HepG2 (cell line): Measurements from ENCODE around the gene MED23. TPM values are rescaled to one million over a fixed set of nuclear protein-coding genes. Genes with fewer than 3 reads are reported as not detected.

ENCODE experiments used
- DNMT3B ChIP-seq: conservative IDR thresholded peaks from 2 replicates; pipeline ENCODE4 v1.6.1; 2016; ENCODE audit warnings: missing biosample characterization, control low read depth
- ELF4 ChIP-seq: sonication (generic); formaldehyde crosslinking; IDR thresholded peaks from 2 replicates; pipeline ENCODE4 v1.5.0; 2020; ENCODE audit warnings: missing genetic modification reagents, mild to moderate bottlenecking, moderate library complexity, borderline replicate concordance
- FOXO1 ChIP-seq: sonication (generic); formaldehyde crosslinking; IDR thresholded peaks from 2 replicates; pipeline ENCODE4 v1.4.0; 2020; ENCODE audit warnings: missing genetic modification reagents
- HES4 ChIP-seq: sonication (generic); formaldehyde crosslinking; IDR thresholded peaks from 2 replicates; pipeline ENCODE4 v1.9.0; 2021; ENCODE audit warnings: mild to moderate bottlenecking, missing genetic modification reagents, borderline replicate concordance
- KLF12 ChIP-seq: sonication (generic); formaldehyde crosslinking; IDR thresholded peaks from 2 replicates; pipeline ENCODE4 v1.4.0; 2020; ENCODE audit warnings: missing genetic modification reagents, borderline replicate concordance
- MED13 ChIP-seq: sonication (generic); formaldehyde crosslinking; IDR thresholded peaks from 2 replicates; pipeline ENCODE4 v1.5.0; 2020; ENCODE audit warnings: missing genetic modification reagents
- NONO ChIP-seq, 2 experiments: fragments of 450-650 bp in 1 of 2; sonication (generic) in 1 of 2; formaldehyde crosslinking in 1 of 2; IDR thresholded peaks in 1 of 2; conservative IDR thresholded peaks in 1 of 2; 2 replicates each; pipeline versions ENCODE4 v1.6.1 to v1.8.0; 2017 to 2022; ENCODE audit warnings: mild to moderate bottlenecking in 1 of 2, missing genetic modification reagents in 1 of 2, moderate library complexity in 1 of 2
- NRL ChIP-seq: sonication (generic); formaldehyde crosslinking; IDR thresholded peaks from 2 replicates; pipeline ENCODE4 v1.5.0; 2020; ENCODE audit warnings: missing genetic modification reagents, mild to moderate bottlenecking, moderate library complexity, borderline replicate concordance
- RAD51 ChIP-seq: fragments of 450-650 bp; IDR thresholded peaks from 2 replicates; pipeline ENCODE4 v1.6.1; 2016; ENCODE audit warnings: borderline replicate concordance
- RORA ChIP-seq: sonication (generic); formaldehyde crosslinking; IDR thresholded peaks from 2 replicates; pipeline ENCODE4 v1.5.0; 2020; ENCODE audit warnings: mild to moderate bottlenecking, missing genetic modification reagents, moderate library complexity
- SALL1 ChIP-seq: sonication (generic); formaldehyde crosslinking; IDR thresholded peaks from 2 replicates; pipeline ENCODE4 v1.8.0; 2022; ENCODE audit warnings: mild to moderate bottlenecking, missing genetic modification reagents
- ZEB1 ChIP-seq: IDR thresholded peaks from 2 replicates; pipeline ENCODE4 v1.6.1; 2012; ENCODE audit warnings: mild to moderate bottlenecking, low read depth, inconsistent platforms; ENCODE audit not compliant: insufficient replicate concordance
- ZMYM2 ChIP-seq: sonication (generic); formaldehyde crosslinking; IDR thresholded peaks from 2 replicates; pipeline ENCODE4 v1.8.0; 2022; ENCODE audit warnings: mild to moderate bottlenecking, missing genetic modification reagents
- ZNF101 ChIP-seq: sonication (generic); formaldehyde crosslinking; IDR thresholded peaks from 2 replicates; pipeline ENCODE4 v1.4.0; 2020; ENCODE audit warnings: mild to moderate bottlenecking, low read depth, missing genetic modification reagents, borderline replicate concordance
- ZNF468 ChIP-seq: sonication (generic); formaldehyde crosslinking; IDR thresholded peaks from 2 replicates; pipeline ENCODE4 v1.8.0; 2022; ENCODE audit warnings: mild to moderate bottlenecking, moderate library complexity, missing genetic modification reagents
- ZNF567 ChIP-seq: sonication (generic); formaldehyde crosslinking; IDR thresholded peaks from 2 replicates; pipeline ENCODE4 v1.8.1; 2023; ENCODE audit warnings: mild to moderate bottlenecking, missing genetic modification reagents, borderline replicate concordance
- ZNF788 ChIP-seq: sonication (generic); formaldehyde crosslinking; IDR thresholded peaks from 2 replicates; pipeline ENCODE4 v1.5.0; 2020; ENCODE audit warnings: mild to moderate bottlenecking, missing genetic modification reagents, borderline replicate concordance
- ZSCAN22 ChIP-seq: sonication (generic); formaldehyde crosslinking; IDR thresholded peaks from 2 replicates; pipeline ENCODE4 v1.4.0; 2020; ENCODE audit warnings: mild to moderate bottlenecking, missing genetic modification reagents
- ZSCAN29 ChIP-seq: sonication (generic); formaldehyde crosslinking; conservative IDR thresholded peaks from 2 replicates; pipeline ENCODE4 v1.4.0; 2020; ENCODE audit warnings: mild to moderate bottlenecking, missing genetic modification reagents
- ZSCAN31 ChIP-seq: sonication (generic); formaldehyde crosslinking; IDR thresholded peaks from 2 replicates; pipeline ENCODE4 v1.5.0; 2020; ENCODE audit warnings: low read depth, mild to moderate bottlenecking, missing genetic modification reagents
- polyA plus RNA-seq, 8 experiments: library from polyadenylated mRNA; depleted of rRNA in 3 of 8; stranded (reverse) in 7 of 8; unstranded in 1 of 8; fragments of >200 nt; fragmentation: Illumina TruSeq in 4 of 8; extraction: Trizol in 4 of 8; gene quantifications; 2 replicates each; pipeline versions ENCODE4 v1.2.1 to v1.2.3, GENCODE V29; 2011 to 2016; ENCODE audit warnings: low read depth in 4 of 8, missing spikeins in 1 of 8, mixed read lengths in 1 of 8; ENCODE audit not compliant: insufficient read depth in 1 of 8
- total RNA-seq, 5 experiments: library from RNA; depleted of rRNA; stranded (reverse); fragments of >200 nt; fragmentation: Illumina TruSeq; extraction: Trizol; gene quantifications; 2 replicates each; pipeline ENCODE4 v1.2.3, GENCODE V29; 2016; ENCODE audit warnings: low read depth in 1 of 5
- TF ChIP-seq, protein P1 (sequence below): sonication (generic); formaldehyde crosslinking; IDR thresholded peaks from 2 replicates; pipeline ENCODE4 v1.5.0; 2020; ENCODE audit warnings: mild to moderate bottlenecking, missing genetic modification reagents
- TF ChIP-seq, protein P2 (sequence below): sonication (generic); formaldehyde crosslinking; IDR thresholded peaks from 2 replicates; pipeline ENCODE4; 2020; ENCODE audit warnings: missing genetic modification reagents, mild to moderate bottlenecking, borderline replicate concordance
- TF ChIP-seq, protein P3 (sequence below): sonication (generic); formaldehyde crosslinking; IDR thresholded peaks from 2 replicates; pipeline ENCODE4 v1.5.0; 2020; ENCODE audit warnings: missing genetic modification reagents

The MED23 gene
- total and polyA plus RNA-seq, 2 of the 13 experiments (the other 11 are each of a cell fraction or from before 2014, with no cell fraction given) = 34.9 to 50.5 TPM

DNA sequence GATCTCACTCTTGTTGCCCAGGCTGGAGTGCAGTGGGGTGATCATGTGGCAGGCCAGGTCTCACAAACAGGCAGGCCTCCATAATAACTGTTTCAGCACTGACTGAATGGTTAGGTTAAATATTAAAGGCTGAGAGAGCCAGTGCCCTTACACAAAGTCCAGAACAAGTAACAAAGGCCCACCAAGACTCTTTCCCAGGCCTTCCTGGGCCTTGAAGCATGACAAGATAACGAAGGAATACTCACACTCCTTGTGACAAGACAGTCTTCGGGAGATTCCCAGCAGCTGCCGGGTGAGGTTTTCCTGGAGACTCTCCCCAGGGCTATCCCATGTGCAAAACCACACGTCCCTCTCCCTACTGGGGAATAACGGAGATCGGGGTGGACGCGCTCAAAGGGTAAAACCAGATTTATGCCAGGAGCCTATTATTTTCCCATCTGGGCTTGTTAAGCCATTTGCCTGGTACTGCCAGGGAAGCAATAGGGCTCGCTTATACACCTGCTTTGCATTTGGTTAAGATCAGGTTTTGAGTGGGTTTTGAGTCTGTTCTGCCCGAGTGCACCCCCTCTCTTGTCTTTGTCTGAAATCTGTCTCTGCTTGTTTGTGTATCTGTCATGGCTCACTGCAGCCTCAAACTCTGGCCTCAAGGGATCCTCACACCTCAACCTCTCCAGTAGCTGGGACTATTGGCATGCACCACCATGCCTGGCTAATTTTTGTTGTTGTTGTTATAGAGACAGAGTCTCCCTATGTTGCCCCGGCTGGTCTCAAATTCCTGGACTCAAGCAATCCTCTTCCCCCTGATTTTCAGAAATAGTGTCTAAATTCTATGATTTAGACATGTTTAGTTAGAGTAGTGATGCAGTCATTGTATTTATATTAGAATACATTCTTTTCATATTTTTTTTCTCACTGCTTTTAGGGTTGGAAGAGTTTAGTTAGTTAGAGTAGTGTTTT, 7.6 kb upstream of the MED23 start (continued):
- TF ChIP-seq, protein P1, sequence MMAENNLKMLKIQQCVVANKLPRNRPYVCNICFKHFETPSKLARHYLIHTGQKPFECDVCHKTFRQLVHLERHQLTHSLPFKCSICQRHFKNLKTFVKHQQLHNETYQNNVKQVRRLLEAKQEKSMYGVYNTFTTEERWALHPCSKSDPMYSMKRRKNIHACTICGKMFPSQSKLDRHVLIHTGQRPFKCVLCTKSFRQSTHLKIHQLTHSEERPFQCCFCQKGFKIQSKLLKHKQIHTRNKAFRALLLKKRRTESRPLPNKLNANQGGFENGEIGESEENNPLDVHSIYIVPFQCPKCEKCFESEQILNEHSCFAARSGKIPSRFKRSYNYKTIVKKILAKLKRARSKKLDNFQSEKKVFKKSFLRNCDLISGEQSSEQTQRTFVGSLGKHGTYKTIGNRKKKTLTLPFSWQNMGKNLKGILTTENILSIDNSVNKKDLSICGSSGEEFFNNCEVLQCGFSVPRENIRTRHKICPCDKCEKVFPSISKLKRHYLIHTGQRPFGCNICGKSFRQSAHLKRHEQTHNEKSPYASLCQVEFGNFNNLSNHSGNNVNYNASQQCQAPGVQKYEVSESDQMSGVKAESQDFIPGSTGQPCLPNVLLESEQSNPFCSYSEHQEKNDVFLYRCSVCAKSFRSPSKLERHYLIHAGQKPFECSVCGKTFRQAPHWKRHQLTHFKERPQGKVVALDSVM (CRISPR knock-in tag) = peak; percentile 97
- TF ChIP-seq ELF4 (peak; percentile 91), ZNF468 (CRISPR knock-in tag) (no peak), ZNF101 (no peak), RORA (CRISPR knock-in tag) (no peak), ZNF567 (CRISPR knock-in tag) (0 out of 2 replicates have a peak, but pooled peaks have one; percentile 21), ZSCAN31 (peak; percentile 72; the same call in 1 of the 2 replicates), NRL (CRISPR knock-in tag) (no peak), NONO (IDR thresholded peaks at IDR 0.05) (no peak), NONO (CRISPR knock-in tag; conservative IDR thresholded peaks at IDR 0.05) (peak; percentile 61), FOXO1 (CRISPR knock-in tag) (no peak; the same call in 1 of the 2 replicates), KLF12 (peak; percentile 68; the same call in 1 of the 2 replicates), ZEB1 (no peak), ZNF788 (peak; percentile 86; the same call in 1 of the 2 replicates), ZMYM2 (no peak), ZSCAN22 (CRISPR knock-in tag) (no peak), SALL1 (CRISPR knock-in tag) (peak; percentile 85), ZSCAN29 (CRISPR knock-in tag) (0 out of 2 replicates have a peak, but pooled peaks have one; percentile 20), MED13 (peak; percentile 80; the same call in 1 of the 2 replicates), HES4 (CRISPR knock-in tag) (peak; percentile 62; the same call in 1 of the 2 replicates), DNMT3B (CRISPR knock-in tag) (no peak), RAD51 (no peak)
- TF ChIP-seq, protein P2, sequence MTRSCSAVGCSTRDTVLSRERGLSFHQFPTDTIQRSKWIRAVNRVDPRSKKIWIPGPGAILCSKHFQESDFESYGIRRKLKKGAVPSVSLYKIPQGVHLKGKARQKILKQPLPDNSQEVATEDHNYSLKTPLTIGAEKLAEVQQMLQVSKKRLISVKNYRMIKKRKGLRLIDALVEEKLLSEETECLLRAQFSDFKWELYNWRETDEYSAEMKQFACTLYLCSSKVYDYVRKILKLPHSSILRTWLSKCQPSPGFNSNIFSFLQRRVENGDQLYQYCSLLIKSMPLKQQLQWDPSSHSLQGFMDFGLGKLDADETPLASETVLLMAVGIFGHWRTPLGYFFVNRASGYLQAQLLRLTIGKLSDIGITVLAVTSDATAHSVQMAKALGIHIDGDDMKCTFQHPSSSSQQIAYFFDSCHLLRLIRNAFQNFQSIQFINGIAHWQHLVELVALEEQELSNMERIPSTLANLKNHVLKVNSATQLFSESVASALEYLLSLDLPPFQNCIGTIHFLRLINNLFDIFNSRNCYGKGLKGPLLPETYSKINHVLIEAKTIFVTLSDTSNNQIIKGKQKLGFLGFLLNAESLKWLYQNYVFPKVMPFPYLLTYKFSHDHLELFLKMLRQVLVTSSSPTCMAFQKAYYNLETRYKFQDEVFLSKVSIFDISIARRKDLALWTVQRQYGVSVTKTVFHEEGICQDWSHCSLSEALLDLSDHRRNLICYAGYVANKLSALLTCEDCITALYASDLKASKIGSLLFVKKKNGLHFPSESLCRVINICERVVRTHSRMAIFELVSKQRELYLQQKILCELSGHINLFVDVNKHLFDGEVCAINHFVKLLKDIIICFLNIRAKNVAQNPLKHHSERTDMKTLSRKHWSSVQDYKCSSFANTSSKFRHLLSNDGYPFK (CRISPR knock-in tag) = peak; percentile 71
- TF ChIP-seq, protein P3, sequence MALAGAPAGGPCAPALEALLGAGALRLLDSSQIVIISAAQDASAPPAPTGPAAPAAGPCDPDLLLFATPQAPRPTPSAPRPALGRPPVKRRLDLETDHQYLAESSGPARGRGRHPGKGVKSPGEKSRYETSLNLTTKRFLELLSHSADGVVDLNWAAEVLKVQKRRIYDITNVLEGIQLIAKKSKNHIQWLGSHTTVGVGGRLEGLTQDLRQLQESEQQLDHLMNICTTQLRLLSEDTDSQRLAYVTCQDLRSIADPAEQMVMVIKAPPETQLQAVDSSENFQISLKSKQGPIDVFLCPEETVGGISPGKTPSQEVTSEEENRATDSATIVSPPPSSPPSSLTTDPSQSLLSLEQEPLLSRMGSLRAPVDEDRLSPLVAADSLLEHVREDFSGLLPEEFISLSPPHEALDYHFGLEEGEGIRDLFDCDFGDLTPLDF (CRISPR knock-in tag) = 0 out of 2 replicates have a peak, but pooled peaks have one; percentile 45
